PC-9 (cell line): ENCODE results near the gene SPATS2L.

Experiments used
- CTCF ChIP-seq: fragments of 200-600 bp; sonication (generic); conservative IDR thresholded peaks from 2 replicates; pipeline ENCODE4 v1.6.1; 2017; ENCODE audit warnings: mixed run types, antibody characterized with exemption, mild to moderate bottlenecking, moderate library complexity
- EZH2 ChIP-seq: fragments of 200-600 bp; sonication (generic); IDR thresholded peaks from 2 replicates; pipeline ENCODE4 v1.8.0; 2017; ENCODE audit warnings: antibody characterized with exemption, low read depth

GRCh38 chr2:200415455-200415854 lies 109.0 kb downstream of the SPATS2L start:
- no peak for TF ChIP-seq CTCF
- TF ChIP-seq EZH2: no peak
